Mucosa of descending colon (tissue), 3 donors: ENCODE results near the gene SH2D4B. TPM values are rescaled to one million over a fixed set of nuclear protein-coding genes. Genes with fewer than 3 reads are reported as not detected.

Source experiments
- ATAC-seq: fragments of 200-7000 bp; cut with Tn5 transposase; one replicate; pipeline ENCODE4 v1.9.1; 2020; ENCODE audit warnings: mild to moderate bottlenecking, moderate library complexity
- DNase-seq, 3 donors: peaks; one replicate each; pipeline ENCODE4 v3.0.0-alpha.2; 2020
- H3K36me3 ChIP-seq: fragments of 200-600 bp; one replicate; pipeline ENCODE4 v1.8.0; 2021; ENCODE audit warnings: low read depth, mild to moderate bottlenecking
- H3K4me1 ChIP-seq: fragments of 200-600 bp; one replicate; pipeline ENCODE4 v1.8.0; 2021; ENCODE audit warnings: low read depth, mild to moderate bottlenecking
- H3K4me3 ChIP-seq: fragments of 200-600 bp; one replicate; pipeline ENCODE4 v1.8.0; 2021; ENCODE audit warnings: mild to moderate bottlenecking
- H3K9me3 ChIP-seq: fragments of 200-600 bp; one replicate; pipeline ENCODE4 v1.8.0; 2021; ENCODE audit warnings: mild to moderate bottlenecking
- intact Hi-C, 2 donors: fragments of 100-400 bp; cut with DNase I in 1 of 2; cut with micrococcal nuclease in 1 of 2; formaldehyde crosslinking; loops; one replicate each; pipeline versions ENCODE4 v1.11.0 to v1.11.1; 2022; cut with DNase I, micrococcal nuclease
- total RNA-seq, 3 donors: library from RNA; stranded (reverse); fragmentation: NEBNext Ultra II Directional in 2 of 3; extraction: Animal tissue kit (Norgen Biotek cat#: 25700) in 2 of 3; gene quantifications; one replicate each; pipeline versions ENCODE4 v1.2.1 to v1.2.4, GENCODE V29; 2021 to 2023
- TF ChIP-seq, protein P1 (sequence below): fragments of 200-600 bp; IDR thresholded peaks from one replicate; pipeline ENCODE4 v1.8.0; 2022; ENCODE audit warnings: antibody characterized with exemption, mild to moderate bottlenecking
- donor health status: DM: no; HTN: no; CAD: no; lungs with moderate emphysema.
- donor health status: DM: no; HTN: no; CAD: no.
- donor health status: DM: no; HTN: yes; CAD: no.

SH2D4B gene
- total RNA-seq, 3 donors from 2014 or later, result not detected

DNA sequence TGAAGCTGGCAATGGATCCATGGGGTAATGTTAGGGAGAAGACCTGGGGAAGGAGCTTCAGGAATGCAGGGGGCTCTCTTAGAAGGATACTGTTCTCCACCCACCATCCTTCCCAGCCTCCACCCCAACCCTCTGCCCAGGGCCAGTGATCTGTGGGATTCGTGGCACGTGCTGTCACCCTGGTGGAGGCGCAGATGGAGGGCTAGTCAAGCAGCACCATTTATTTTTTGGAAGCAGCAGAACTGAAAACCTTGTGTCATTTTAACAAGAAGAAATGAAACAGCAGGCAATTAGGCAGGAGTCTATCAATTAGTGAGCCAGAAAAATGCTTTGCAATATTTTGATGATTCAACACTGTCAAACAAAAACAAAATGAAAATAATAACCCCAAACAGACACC lies 155.9 kb downstream of the SH2D4B start:
- no peak for ATAC-seq
- DNase-seq, result no peak
- Histone ChIP-seq H3K9me3 (no peaks in the 10 kb centered on the region), H3K4me1 (peaks cover 7% of the 10 kb centered on the region), H3K36me3 (no peaks in the 10 kb centered on the region), H3K4me3 (no peak overlapping the region)
- intact Hi-C loops, result no loop called here
- TF ChIP-seq, protein P1, sequence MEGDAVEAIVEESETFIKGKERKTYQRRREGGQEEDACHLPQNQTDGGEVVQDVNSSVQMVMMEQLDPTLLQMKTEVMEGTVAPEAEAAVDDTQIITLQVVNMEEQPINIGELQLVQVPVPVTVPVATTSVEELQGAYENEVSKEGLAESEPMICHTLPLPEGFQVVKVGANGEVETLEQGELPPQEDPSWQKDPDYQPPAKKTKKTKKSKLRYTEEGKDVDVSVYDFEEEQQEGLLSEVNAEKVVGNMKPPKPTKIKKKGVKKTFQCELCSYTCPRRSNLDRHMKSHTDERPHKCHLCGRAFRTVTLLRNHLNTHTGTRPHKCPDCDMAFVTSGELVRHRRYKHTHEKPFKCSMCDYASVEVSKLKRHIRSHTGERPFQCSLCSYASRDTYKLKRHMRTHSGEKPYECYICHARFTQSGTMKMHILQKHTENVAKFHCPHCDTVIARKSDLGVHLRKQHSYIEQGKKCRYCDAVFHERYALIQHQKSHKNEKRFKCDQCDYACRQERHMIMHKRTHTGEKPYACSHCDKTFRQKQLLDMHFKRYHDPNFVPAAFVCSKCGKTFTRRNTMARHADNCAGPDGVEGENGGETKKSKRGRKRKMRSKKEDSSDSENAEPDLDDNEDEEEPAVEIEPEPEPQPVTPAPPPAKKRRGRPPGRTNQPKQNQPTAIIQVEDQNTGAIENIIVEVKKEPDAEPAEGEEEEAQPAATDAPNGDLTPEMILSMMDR, result no peak

- no peak for DNase-seq
- no peaks in the 10 kb centered on the region for H3K36me3 ChIP-seq
- no peak for ATAC-seq
- H3K4me1 ChIP-seq, result peaks cover 7% of the 10 kb centered on the region
- H3K4me3 ChIP-seq, result no peak overlapping the region
- intact Hi-C loops, result no loop called here
- H3K9me3 ChIP-seq, result no peaks in the 10 kb centered on the region
- TF ChIP-seq, protein P1, result no peak
Observed at GRCh38 chr10:80694930-80695329, 157.2 kb downstream of the SH2D4B start.

Other genes with a start within 250 kb of the SH2D4B start
- gene MAT1A, start 248.2 kb upstream of the SH2D4B start, total RNA-seq, result under 1 TPM in 1 of 3 donors, not detected in 2; 0.89 TPM
- not detected for gene DYDC1, start 181.1 kb upstream of the SH2D4B start, total RNA-seq
- not detected for gene DYDC2, start 181.1 kb upstream of the SH2D4B start, total RNA-seq
- 100 to 1,000 TPM in 1 of 3 donors, 10 to 100 TPM in 2; 95.2 to 123 (median 95.8) TPM for gene PRXL2A, start 129.4 kb upstream of the SH2D4B start, total RNA-seq
- 10 to 100 TPM; 75.5 to 96.5 (median 81.0) TPM for gene TSPAN14, start 83.6 kb upstream of the SH2D4B start, total RNA-seq